Skeletal muscle satellite cell (primary cell): ENCODE data around the gene PIP4K2B.

ENCODE experiments used
- H3K27me3 ChIP-seq: 2 replicates; pipeline ENCODE4 v1.7.0; 2013; ENCODE audit warnings: low read length; ENCODE audit not compliant: control insufficient read depth, insufficient read depth
- H3K36me3 ChIP-seq: 2 replicates; pipeline ENCODE4 v1.7.0; 2013; ENCODE audit warnings: mild to moderate bottlenecking, control low read depth, low read length; ENCODE audit not compliant: insufficient read depth
- H3K4me1 ChIP-seq: 2 replicates; pipeline ENCODE4 v1.7.0; 2013; ENCODE audit warnings: low read length; ENCODE audit not compliant: control insufficient read depth, insufficient read depth
- H3K4me2 ChIP-seq: 2 replicates; pipeline ENCODE4 v1.7.0; 2013; ENCODE audit warnings: mild to moderate bottlenecking, low read length
- H3K4me3 ChIP-seq: 2 replicates; pipeline ENCODE4 v1.7.0; 2013; ENCODE audit warnings: low read length
- H3K9ac ChIP-seq: 2 replicates; pipeline ENCODE4 v1.7.0; 2013; ENCODE audit warnings: mild to moderate bottlenecking, low read depth, low read length, moderate library complexity
- H3K9me3 ChIP-seq: replicated peaks from 2 replicates; pipeline ENCODE4 v1.7.0; 2013; ENCODE audit warnings: mild to moderate bottlenecking, control low read depth, low read length

Gene PIP4K2B

DNA sequence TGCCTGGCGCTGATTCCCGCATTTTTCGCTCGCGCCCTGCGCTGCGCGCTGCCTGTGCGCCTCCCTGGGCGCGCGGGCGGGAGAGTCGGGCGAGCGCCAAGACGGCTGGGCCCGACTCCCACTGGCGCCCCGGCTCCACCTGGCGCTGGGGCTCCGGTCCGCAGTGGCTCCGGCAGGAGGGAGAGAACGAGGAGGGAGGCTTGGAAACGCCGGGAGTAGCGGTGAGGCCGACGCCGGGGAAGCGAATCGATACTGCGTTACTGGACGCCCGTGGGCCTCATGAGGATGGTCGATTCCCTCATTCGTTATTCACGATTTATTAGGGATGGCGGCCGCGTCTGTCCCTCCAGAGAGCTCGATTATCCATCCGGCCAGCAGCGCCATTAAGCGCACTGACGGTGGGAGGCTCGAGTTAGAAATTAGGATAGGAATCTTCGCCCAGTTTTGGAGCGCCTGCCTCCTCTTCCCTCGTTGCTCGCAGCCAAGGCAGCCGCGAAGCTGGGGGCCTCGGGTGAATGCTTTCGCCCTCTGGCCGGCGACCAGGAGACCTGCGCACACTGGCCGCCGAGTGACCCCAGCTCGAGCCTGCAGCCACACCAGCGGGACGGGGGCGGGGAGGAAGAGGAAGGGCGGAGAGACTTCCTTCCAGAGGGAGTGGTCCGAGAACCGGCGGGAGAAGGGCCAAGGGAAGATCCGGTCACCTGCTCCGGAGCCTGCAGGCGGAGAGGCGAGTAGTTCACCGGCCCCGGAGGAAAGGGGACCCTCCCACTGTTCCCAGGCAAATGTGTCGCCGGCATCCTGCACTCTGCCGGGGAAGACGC is 49.9 kb downstream of the PIP4K2B start:
- Histone ChIP-seq H3K9me3 (no peaks in the 10 kb centered on the region), H3K9ac (peak overlapping the region; percentile 80), H3K4me1 (peaks cover 38% of the 10 kb centered on the region), H3K36me3 (peaks cover 5% of the 10 kb centered on the region), H3K4me3 (peak overlapping the region; percentile 96), H3K27me3 (no peaks in the 10 kb centered on the region), H3K4me2 (peak overlapping the region; percentile 97)

DNA sequence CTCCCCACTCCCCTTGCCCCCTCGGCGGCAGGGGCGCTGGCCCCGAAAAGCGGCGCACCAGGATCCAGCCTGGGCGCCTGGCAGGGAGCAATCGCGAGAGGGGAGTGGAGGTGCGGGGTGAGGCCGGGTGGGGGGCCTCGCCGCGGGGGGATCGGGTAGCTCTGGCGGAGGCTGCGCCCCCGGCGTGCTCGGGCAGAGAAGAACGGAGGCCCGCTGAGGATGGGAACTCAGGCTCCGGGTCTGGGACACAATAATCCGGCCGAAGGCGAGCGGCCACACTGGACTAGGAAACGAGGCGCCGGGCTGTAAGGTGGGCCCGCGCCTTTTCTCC is 50.5 kb downstream of the PIP4K2B start:
- no peaks in the 10 kb centered on the region for H3K9me3 ChIP-seq
- H3K27me3 ChIP-seq = no peaks in the 10 kb centered on the region
- peaks cover 36% of the 10 kb centered on the region for H3K4me1 ChIP-seq
- peak overlapping the region; percentile 80 for H3K9ac ChIP-seq
- peak overlapping the region; percentile 96 for H3K4me3 ChIP-seq
- peak overlapping the region; percentile 97 for H3K4me2 ChIP-seq
- peaks cover 2% of the 10 kb centered on the region for H3K36me3 ChIP-seq

DNA sequence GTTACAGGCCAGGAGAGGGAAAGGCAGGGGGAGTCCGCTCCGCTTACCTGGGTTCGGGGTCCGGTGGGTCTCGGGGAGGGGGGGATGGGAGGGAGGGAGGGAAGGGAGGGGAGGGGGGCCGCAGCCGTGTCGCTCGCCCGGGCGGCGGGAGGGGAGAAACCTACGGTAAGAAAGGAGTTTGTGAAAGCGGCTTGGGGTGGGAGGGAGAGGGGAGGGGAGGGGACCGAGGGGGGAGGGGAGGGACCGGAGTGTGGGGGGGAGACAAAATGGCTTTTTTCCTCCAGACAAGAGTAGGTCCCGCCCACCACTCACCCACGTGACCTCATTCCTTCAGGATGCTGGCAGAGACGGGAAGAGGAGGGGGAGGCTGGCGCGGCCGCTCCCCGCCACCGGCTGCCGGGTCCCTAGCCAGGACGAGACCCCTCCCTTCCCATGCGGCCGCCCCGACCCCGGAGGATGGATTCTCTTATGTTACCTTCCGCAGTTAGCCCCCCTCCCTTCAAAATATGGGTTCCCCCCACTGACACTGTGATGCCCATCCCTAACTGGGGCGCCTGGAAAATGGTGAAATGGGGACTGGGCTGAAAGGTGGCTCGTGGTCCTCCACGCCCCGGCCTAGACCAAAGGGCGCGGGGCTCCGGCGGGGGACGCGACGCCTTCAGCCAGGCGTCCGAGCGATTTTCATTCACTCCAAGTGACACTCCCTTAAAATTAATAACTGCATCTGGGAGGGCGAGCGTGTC is 51.0 kb downstream of the PIP4K2B start, which contains the start of gene PCGF2:
PCGF2 (minus strand) TSS at position 188 of the 743 bp plus-strand sequence. CDS start 7,934 bp downstream, outside the sequence.
- Histone ChIP-seq H3K4me1 (peaks cover 36% of the 10 kb centered on the region), H3K27me3 (no peaks in the 10 kb centered on the region), H3K9me3 (no peaks in the 10 kb centered on the region), H3K4me3 (peak within 1 kb of the TSS; percentile 96), H3K9ac (peak within 1 kb of the TSS; percentile 93), H3K36me3 (no peaks in the 10 kb centered on the region), H3K4me2 (peak within 1 kb of the TSS; percentile 97)

DNA sequence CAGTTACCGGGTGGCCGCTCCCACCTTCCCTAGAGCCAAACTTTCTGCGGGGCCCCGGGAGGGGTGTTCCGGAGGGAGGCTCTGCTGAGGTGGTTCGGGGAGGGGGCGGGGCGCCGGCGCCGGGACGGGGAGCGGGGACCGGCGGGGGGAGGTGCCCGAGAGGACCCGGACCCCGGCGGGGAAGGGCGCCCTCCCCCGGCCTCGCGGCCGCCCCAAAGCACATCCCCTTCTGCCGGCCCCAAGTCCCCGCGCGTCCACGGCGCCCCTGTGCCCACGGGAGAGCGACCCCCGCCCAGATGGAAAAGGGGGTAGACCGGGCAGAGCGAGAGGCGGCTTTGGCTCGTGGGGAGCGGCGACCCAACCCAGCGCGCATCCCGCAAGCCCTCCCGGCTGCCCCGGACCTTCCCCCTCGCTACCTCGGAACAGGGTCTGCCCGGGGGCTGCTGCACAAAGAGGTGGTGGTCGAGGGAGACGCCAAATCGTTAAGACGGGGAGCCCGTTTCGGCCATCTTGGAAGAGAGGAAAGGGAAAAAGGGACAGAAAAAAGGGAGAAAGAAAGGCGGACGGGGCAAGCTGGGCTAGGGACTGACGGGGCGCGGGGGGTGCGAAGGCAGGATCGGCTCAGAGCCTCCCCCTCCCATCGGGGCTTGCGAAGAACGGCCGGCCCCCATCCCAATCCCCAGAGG is 51.8 kb downstream of the PIP4K2B start:
- Histone ChIP-seq H3K4me3 (peak overlapping the region; percentile 96), H3K9ac (peak overlapping the region; percentile 93), H3K36me3 (no peaks in the 10 kb centered on the region), H3K4me2 (peak overlapping the region; percentile 90), H3K9me3 (no peaks in the 10 kb centered on the region), H3K4me1 (peaks cover 43% of the 10 kb centered on the region), H3K27me3 (no peaks in the 10 kb centered on the region)

DNA sequence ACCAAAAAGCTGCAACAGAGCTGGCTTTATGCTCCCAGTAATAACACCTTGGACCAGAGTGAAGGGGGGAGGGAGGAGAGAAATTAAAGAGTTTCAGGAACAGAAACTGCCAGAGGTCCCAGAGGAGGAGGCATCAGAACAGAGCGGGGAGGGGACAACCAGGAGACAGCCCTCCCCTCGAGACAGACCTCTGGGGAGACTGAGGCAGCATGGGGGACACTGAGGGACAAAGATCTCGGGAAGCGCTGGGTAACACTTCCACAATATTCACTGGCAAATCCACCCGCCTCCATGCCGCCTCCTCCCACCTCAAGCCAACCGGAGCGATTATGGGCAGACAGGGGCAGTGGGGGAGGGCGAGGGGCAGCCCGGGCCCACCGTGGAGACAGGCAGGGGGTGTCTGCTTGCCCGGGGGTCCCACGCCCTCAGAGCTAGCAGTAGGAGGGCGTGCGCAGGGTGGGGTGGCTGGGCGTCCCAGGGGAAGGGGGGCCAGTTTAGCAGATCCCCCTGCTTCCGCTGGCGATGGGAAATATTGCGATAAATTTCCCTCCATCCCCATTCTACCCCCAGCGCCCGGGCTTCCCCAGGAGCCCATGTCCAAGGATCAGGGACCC is 52.4 kb downstream of the PIP4K2B start:
- Histone ChIP-seq H3K4me1 (peaks cover 50% of the 10 kb centered on the region), H3K27me3 (no peaks in the 10 kb centered on the region), H3K9ac (peak overlapping the region; percentile 93)

DNA sequence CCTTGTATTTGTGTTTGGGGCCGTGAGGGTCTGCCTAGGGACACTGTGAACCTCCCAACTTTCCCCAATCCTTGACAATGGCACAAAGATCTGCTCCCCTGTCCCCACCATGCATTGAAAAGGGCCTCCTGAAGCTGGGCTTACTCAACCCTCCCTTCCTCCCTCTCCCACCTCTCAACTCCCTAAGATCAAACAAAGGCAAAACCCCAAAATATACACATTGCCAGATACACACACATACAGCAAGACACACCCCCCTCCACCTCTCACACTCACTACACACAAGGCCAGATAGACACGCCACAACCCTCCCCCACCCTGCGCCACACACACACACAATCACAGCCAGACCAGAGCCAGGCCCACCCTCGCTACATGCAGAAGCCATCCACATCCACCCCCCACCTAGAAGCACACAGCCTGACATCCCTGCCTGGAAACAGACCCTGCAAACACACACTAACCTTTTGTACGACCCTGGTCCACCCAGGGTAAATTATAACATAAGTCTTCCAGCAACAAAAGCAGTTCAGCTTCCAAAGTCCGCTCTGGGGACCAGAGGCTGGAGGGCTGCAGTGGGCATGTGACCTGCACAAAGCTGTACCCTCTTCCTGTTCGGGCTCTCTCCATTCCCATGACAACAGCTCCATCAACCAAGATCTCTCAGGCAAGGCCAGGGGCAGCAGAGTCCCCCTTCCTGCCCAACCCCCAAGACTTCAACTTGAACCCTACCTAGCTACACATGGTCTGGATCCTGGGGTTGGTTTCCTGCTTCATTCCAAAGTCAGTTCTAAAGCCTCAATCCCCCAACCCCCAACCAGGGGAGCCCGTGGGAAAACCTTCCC is 53.1 kb downstream of the PIP4K2B start:
- peak overlapping the region; percentile 90 for H3K4me2 ChIP-seq
- H3K9me3 ChIP-seq = no peaks in the 10 kb centered on the region
- no peaks in the 10 kb centered on the region for H3K27me3 ChIP-seq
- no peaks in the 10 kb centered on the region for H3K36me3 ChIP-seq
- peaks cover 49% of the 10 kb centered on the region for H3K4me1 ChIP-seq
- H3K4me3 ChIP-seq = peak overlapping the region; percentile 96
- peak overlapping the region; percentile 93 for H3K9ac ChIP-seq

More for the DNA sequence above, 52.4 kb downstream of the PIP4K2B start:
- peak overlapping the region; percentile 90 for H3K4me2 ChIP-seq
- H3K36me3 ChIP-seq = no peaks in the 10 kb centered on the region
- peak overlapping the region; percentile 96 for H3K4me3 ChIP-seq
- no peaks in the 10 kb centered on the region for H3K9me3 ChIP-seq

DNA sequence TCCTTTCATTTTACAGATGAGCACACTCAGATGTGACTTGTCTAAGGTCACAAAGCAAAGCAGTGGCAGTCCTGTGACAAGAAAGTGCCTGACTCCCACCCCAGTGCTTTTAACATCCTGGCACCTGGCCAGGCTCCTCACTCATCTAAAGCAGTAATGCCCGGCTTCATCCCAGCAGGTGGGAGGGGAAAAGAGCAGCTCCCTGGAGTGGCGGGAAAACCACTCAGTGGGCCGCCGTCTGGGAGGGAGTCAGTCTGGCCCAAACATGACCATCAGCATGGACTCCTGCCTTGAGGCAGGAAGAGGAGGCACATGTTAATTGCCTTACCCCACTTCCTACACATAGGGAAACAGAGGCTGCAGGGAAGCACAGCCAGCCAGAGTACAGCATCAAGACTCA is 53.8 kb downstream of the PIP4K2B start:
- no peaks in the 10 kb centered on the region for H3K9me3 ChIP-seq
- no peak overlapping the region for H3K4me3 ChIP-seq
- H3K4me2 ChIP-seq = peak overlapping the region; percentile 90
- no peaks in the 10 kb centered on the region for H3K27me3 ChIP-seq
- H3K36me3 ChIP-seq = no peaks in the 10 kb centered on the region
- no peak overlapping the region for H3K9ac ChIP-seq
- H3K4me1 ChIP-seq = peaks cover 45% of the 10 kb centered on the region

DNA sequence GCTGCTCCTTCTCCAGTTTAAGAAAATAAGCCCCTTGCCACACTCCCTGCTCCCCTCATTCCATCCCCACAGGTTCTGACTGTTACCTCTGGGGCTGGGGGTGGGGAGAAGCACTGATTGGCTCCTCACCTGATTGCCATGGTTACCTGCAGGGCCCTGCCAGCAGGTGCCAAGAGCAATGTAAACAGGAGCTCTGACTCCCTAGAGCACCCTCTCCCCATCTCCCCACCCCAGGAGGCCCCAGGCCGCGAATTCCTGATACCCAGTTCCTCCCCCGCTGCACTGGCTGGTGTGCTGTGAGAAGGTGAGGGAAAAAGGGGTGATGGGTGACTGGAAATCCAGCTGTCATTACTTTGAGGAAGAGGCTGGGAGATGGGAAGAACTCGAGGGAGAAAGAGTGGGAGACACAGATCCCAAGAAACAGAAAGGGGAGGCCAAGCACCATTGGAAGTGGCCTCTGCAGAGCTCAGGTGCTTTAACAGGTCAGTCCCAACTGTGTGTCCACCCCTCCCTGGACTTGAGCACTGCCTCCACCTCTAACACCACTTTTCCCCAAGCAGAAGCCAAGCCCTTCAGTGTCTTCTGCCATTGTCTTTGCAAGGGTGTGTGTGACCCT is 55.7 kb downstream of the PIP4K2B start:
- H3K9ac ChIP-seq = no peak overlapping the region
- H3K9me3 ChIP-seq = no peaks in the 10 kb centered on the region
- H3K4me1 ChIP-seq = peaks cover 34% of the 10 kb centered on the region
- H3K4me2 ChIP-seq = no peak overlapping the region
- no peak overlapping the region for H3K4me3 ChIP-seq
- peaks cover 13% of the 10 kb centered on the region for H3K36me3 ChIP-seq
- H3K27me3 ChIP-seq = no peaks in the 10 kb centered on the region

DNA sequence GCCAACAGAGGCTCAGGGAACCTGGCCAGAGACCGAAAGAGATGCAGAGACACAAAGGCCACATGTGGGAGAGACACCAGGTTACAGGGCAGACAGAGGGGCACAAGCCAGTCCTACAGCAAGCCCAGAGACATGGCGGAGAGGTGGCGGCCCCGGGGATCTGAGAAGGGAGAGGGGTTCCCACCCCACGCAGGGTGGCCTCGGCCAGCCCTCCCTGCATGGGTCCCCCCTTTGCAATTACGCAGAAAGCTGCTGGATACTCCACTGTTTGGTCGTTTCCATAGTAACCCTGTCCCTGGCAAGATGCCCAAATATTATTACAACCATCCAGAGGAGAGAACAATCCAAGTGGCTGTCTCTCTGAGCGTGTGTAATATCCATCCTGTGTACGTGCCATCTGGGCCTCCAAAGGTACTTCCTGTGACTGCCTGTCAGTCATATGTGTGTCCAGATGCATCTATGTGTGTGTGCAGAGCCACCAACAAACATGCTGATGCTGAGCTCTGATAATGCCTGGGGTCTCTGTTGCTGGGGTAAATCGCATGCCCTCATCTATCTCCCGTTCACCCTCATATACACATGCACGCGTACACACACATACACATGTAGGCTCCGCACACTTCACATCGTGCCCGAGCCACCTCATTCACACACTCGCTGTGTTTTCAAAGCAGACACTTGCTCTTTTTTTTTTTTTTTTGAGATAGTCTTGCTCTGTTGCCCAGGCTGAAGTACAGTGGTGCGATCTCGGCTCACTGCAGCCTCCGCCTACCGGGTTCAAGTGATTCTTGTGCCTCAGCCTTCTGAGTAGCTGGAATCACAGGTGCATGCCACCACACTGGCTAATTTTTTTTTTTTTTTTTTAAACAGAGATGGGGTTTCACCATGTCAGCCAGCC is 56.7 kb downstream of the PIP4K2B start:
- Histone ChIP-seq H3K9me3 (no peaks in the 10 kb centered on the region), H3K4me3 (no peak overlapping the region), H3K4me1 (peaks cover 34% of the 10 kb centered on the region), H3K4me2 (peak overlapping the region; percentile 21), H3K9ac (peak overlapping the region; percentile 41), H3K27me3 (no peaks in the 10 kb centered on the region), H3K36me3 (peaks cover 22% of the 10 kb centered on the region)
